Stimulated activated naive CD8-positive, alpha-beta T cell treated with anti-CD3 and anti-CD28 coated beads, Interleukin-15, amount 100 ng/mL, for 72 hours (primary cell): ENCODE measurements around the gene SEPTIN14.
"Not testable (repeated sequence)": the region's sequence is repeated elsewhere in the genome, so short reads cannot be mapped to it uniquely, and the experiment has no call there.

Experiments used
- ATAC-seq: fragments of 150-1000 bp; cut with Tn5 transposase; 2 replicates; pipeline ENCODE4 v1.10.0; 2021; ENCODE audit warnings: mild to moderate bottlenecking, moderate library complexity
- DNase-seq, 2 donors: peaks; one replicate each; pipeline ENCODE4 v3.0.0; 2021 to 2022
- H3K27ac Mint-ChIP-seq, 2 donors: one replicate each; pipeline ENCODE4 v1.8.0; 2022; ENCODE audit warnings: mild to moderate bottlenecking in 2 of 2, mixed read lengths in 2 of 2, moderate library complexity in 2 of 2
- H3K27me3 Mint-ChIP-seq: one replicate; pipeline ENCODE4 v1.8.0; 2022; ENCODE audit warnings: mixed read lengths
- H3K4me1 Mint-ChIP-seq: one replicate; pipeline ENCODE4 v1.8.0; 2022; ENCODE audit warnings: mild to moderate bottlenecking, mixed read lengths
- H3K4me3 Mint-ChIP-seq, 2 donors: one replicate each; pipeline ENCODE4 v1.8.0; 2022; ENCODE audit warnings: mild to moderate bottlenecking in 2 of 2, mixed read lengths in 2 of 2, moderate library complexity in 1 of 2
- H3K9me3 Mint-ChIP-seq, 2 donors: one replicate each; pipeline ENCODE4 v1.8.0; 2022; ENCODE audit warnings: mixed read lengths in 2 of 2

The SEPTIN14 gene

GRCh38 chr7:55862652-55863051, at the start of gene SEPTIN14:
Gene SEPTIN14 (minus strand): TSS chr7:55862752. CDS start chr7:55861996, 756 bp downstream.
- ATAC-seq = not testable (repeated sequence)

GRCh38 chr7:55903985-55904759, 41.6 kb upstream of the SEPTIN14 start:
- no peak for DNase-seq
- peaks cover 4 to 7% of the 10 kb centered on the region in 2 donors for H3K9me3 Mint-ChIP-seq
- no peaks in the 10 kb centered on the region for H3K27me3 Mint-ChIP-seq
- H3K4me3 Mint-ChIP-seq = no peak overlapping the region
- H3K4me1 Mint-ChIP-seq = no peaks in the 10 kb centered on the region
- no peak for ATAC-seq
- H3K27ac Mint-ChIP-seq = no peak overlapping the region

More at GRCh38 chr7:55862652-55863051, at the start of gene SEPTIN14:
- not testable (repeated sequence) for DNase-seq, H3K27ac Mint-ChIP-seq, H3K4me1 Mint-ChIP-seq, H3K9me3 Mint-ChIP-seq, H3K27me3 Mint-ChIP-seq, H3K4me3 Mint-ChIP-seq

GRCh38 chr7:55901059-55901458, 38.5 kb upstream of the SEPTIN14 start:
- H3K27me3 Mint-ChIP-seq, DNase-seq, ATAC-seq, H3K4me3 Mint-ChIP-seq, H3K4me1 Mint-ChIP-seq, H3K27ac Mint-ChIP-seq: not testable (repeated sequence)
- H3K9me3 Mint-ChIP-seq = peaks cover 12 to 14% of the 10 kb centered on the region in 2 donors

- H3K9me3 Mint-ChIP-seq = peaks cover 12 to 14% of the 10 kb centered on the region in 2 donors
These were observed 35.7 kb upstream of the SEPTIN14 start for GRCh38 chr7:55898287-55898686.

GRCh38 chr7:55895021-55895420, 32.5 kb upstream of the SEPTIN14 start:
- ATAC-seq (no peak), DNase-seq (no peak)
- Mint-ChIP-seq H3K4me1 (no peaks in the 10 kb centered on the region), H3K27me3 (no peaks in the 10 kb centered on the region), H3K27ac (peak overlapping the region in 1 of 2 donors; percentile 1), H3K9me3 (peaks cover 7 to 8% of the 10 kb centered on the region in 2 donors), H3K4me3 (no peak overlapping the region)

More at GRCh38 chr7:55898287-55898686, 35.7 kb upstream of the SEPTIN14 start:
- Mint-ChIP-seq H3K27ac (no peak overlapping the region), H3K27me3 (no peaks in the 10 kb centered on the region), H3K4me1 (no peaks in the 10 kb centered on the region), H3K4me3 (no peak overlapping the region)
- no peak for ATAC-seq
- DNase-seq = no peak

- Mint-ChIP-seq H3K27ac (no peak overlapping the region), H3K4me1 (no peaks in the 10 kb centered on the region), H3K27me3 (no peaks in the 10 kb centered on the region), H3K9me3 (peaks cover 7 to 8% of the 10 kb centered on the region in 2 donors), H3K4me3 (no peak overlapping the region)
- ATAC-seq (no peak), DNase-seq (no peak)
These were observed 31.4 kb upstream of the SEPTIN14 start for GRCh38 chr7:55893940-55894339.

- Mint-ChIP-seq H3K27ac (peak overlapping the region in 1 of 2 donors; percentile 86), H3K4me3 (peak overlapping the region; percentile 77 to 81)
- not testable (repeated sequence) for H3K4me1 Mint-ChIP-seq, DNase-seq, H3K27me3 Mint-ChIP-seq, ATAC-seq, H3K9me3 Mint-ChIP-seq
These were observed 25.8 kb upstream of the SEPTIN14 start for GRCh38 chr7:55888378-55888777.

GRCh38 chr7:55887821-55888247, 25.3 kb upstream of the SEPTIN14 start:
- DNase-seq (no peak), ATAC-seq (no peak)
- no peaks in the 10 kb centered on the region for H3K9me3 Mint-ChIP-seq
- no peaks in the 10 kb centered on the region for H3K27me3 Mint-ChIP-seq
- H3K27ac Mint-ChIP-seq = peak overlapping the region in 1 of 2 donors; percentile 86
- peaks cover 6% of the 10 kb centered on the region for H3K4me1 Mint-ChIP-seq
- peak overlapping the region; percentile 77 to 81 for H3K4me3 Mint-ChIP-seq

- Mint-ChIP-seq H3K27me3 (no peaks in the 10 kb centered on the region), H3K4me1 (peaks cover 6% of the 10 kb centered on the region), H3K4me3 (no peak overlapping the region), H3K9me3 (no peaks in the 10 kb centered on the region), H3K27ac (no peak overlapping the region)
- no peak for ATAC-seq
- DNase-seq = no peak
These were observed 21.8 kb upstream of the SEPTIN14 start for GRCh38 chr7:55884321-55884720.

GRCh38 chr7:55878691-55879090, 16.1 kb upstream of the SEPTIN14 start:
- ATAC-seq (no peak), DNase-seq (no peak)
- no peaks in the 10 kb centered on the region for H3K9me3 Mint-ChIP-seq
- H3K27me3 Mint-ChIP-seq = no peaks in the 10 kb centered on the region
- no peak overlapping the region for H3K27ac Mint-ChIP-seq
- H3K4me1 Mint-ChIP-seq = no peaks in the 10 kb centered on the region
- no peak overlapping the region for H3K4me3 Mint-ChIP-seq

GRCh38 chr7:55877308-55877707, 14.8 kb upstream of the SEPTIN14 start:
- DNase-seq (no peak), ATAC-seq (no peak)
- Mint-ChIP-seq H3K4me3 (no peak overlapping the region), H3K4me1 (no peaks in the 10 kb centered on the region), H3K27ac (no peak overlapping the region), H3K27me3 (no peaks in the 10 kb centered on the region), H3K9me3 (no peaks in the 10 kb centered on the region)

- ATAC-seq (no peak), DNase-seq (no peak)
- Mint-ChIP-seq H3K4me1 (no peaks in the 10 kb centered on the region), H3K27me3 (peaks cover 9% of the 10 kb centered on the region), H3K4me3 (no peak overlapping the region), H3K27ac (no peak overlapping the region), H3K9me3 (no peaks in the 10 kb centered on the region)
These were observed 11.2 kb upstream of the SEPTIN14 start for GRCh38 chr7:55873765-55874164.

- H3K27ac Mint-ChIP-seq = no peak overlapping the region
- peaks cover 9% of the 10 kb centered on the region for H3K27me3 Mint-ChIP-seq
- H3K4me3 Mint-ChIP-seq = no peak overlapping the region
- ATAC-seq = no peak
- DNase-seq = no peak
- H3K9me3 Mint-ChIP-seq = no peaks in the 10 kb centered on the region
- no peaks in the 10 kb centered on the region for H3K4me1 Mint-ChIP-seq
These were observed 9.5 kb upstream of the SEPTIN14 start for GRCh38 chr7:55871932-55872485.

- ATAC-seq, H3K9me3 Mint-ChIP-seq, DNase-seq, H3K27me3 Mint-ChIP-seq, H3K27ac Mint-ChIP-seq, H3K4me1 Mint-ChIP-seq, H3K4me3 Mint-ChIP-seq: not testable (repeated sequence)
These were observed 6.4 kb upstream of the SEPTIN14 start for GRCh38 chr7:55868989-55869388.

- not testable (repeated sequence) for DNase-seq, ATAC-seq, H3K27me3 Mint-ChIP-seq, H3K9me3 Mint-ChIP-seq, H3K27ac Mint-ChIP-seq, H3K4me1 Mint-ChIP-seq, H3K4me3 Mint-ChIP-seq
These were observed 17.4 kb downstream of the SEPTIN14 start for GRCh38 chr7:55845164-55845563.

- no peak for ATAC-seq
- Mint-ChIP-seq H3K4me1 (no peaks in the 10 kb centered on the region), H3K27me3 (no peaks in the 10 kb centered on the region), H3K4me3 (no peak overlapping the region), H3K9me3 (no peaks in the 10 kb centered on the region), H3K27ac (no peak overlapping the region)
- DNase-seq = no peak
These were observed 24.0 kb downstream of the SEPTIN14 start for GRCh38 chr7:55838595-55838994.
